A549 (cell line): ENCODE measurements around the gene PKN1.

Experiments used
- FOSB ChIP-seq: fragments of 250-450 bp; sonication (Bioruptor Pico); IDR thresholded peaks from 2 replicates; pipeline ENCODE4 v1.5.0; 2020; ENCODE audit warnings: mild to moderate bottlenecking, moderate library complexity
- JUN ChIP-seq, 2 experiments: fragments of >200 bp; sonication (Bioruptor Twin); formaldehyde crosslinking; IDR thresholded peaks; 2 replicates in 1 of 2; 3 replicates in 1 of 2; pipeline ENCODE4 v1.6.1; 2016 to 2017
- JUNB ChIP-seq: fragments of >200 bp; sonication (Bioruptor Twin); formaldehyde crosslinking; IDR thresholded peaks from 2 replicates; pipeline ENCODE4 v1.6.1; 2016
- KDM1A ChIP-seq: fragments of 200-600 bp; sonication (generic); IDR thresholded peaks from 2 replicates; pipeline ENCODE4 v1.6.1; 2016; ENCODE audit warnings: low read depth, mild to moderate bottlenecking
- ZC3H11A ChIP-seq: fragments of 450-650 bp; IDR thresholded peaks from 2 replicates; pipeline ENCODE4 v1.6.1; 2014; ENCODE audit warnings: antibody characterized with exemption, mild to moderate bottlenecking

- TF ChIP-seq JUN (IDR thresholded peaks at IDR 0.05) (no peak), ZC3H11A (no peak), FOSB (CRISPR knock-in tag) (no peak), JUNB (no peak), KDM1A (no peak)
Measured at GRCh38 chr19:14474827-14475226, 41.7 kb downstream of the PKN1 start.
